HepG2 (cell line): ENCODE measurements around the gene TTC31. TPM values are rescaled to one million over a fixed set of nuclear protein-coding genes. Genes with fewer than 3 reads are reported as not detected.

Experiments
- HOXA3 ChIP-seq: sonication (generic); formaldehyde crosslinking; IDR thresholded peaks from 2 replicates; pipeline ENCODE4 v1.5.0; 2020; ENCODE audit warnings: missing genetic modification reagents
- HOXD1 ChIP-seq: sonication (generic); formaldehyde crosslinking; IDR thresholded peaks from 2 replicates; pipeline ENCODE4 v1.5.0; 2020; ENCODE audit warnings: missing genetic modification reagents
- MXI1 ChIP-seq: IDR thresholded peaks from 3 replicates; pipeline ENCODE4 v1.6.1; 2012; ENCODE audit warnings: low read depth, low read length, inconsistent platforms, borderline replicate concordance
- POGK ChIP-seq: sonication (generic); formaldehyde crosslinking; conservative IDR thresholded peaks from 2 replicates; pipeline ENCODE4 v1.8.0; 2022; ENCODE audit warnings: mild to moderate bottlenecking, moderate library complexity, missing genetic modification reagents
- SYNCRIP ChIP-seq: fragments of 200-400 bp; formaldehyde crosslinking; IDR thresholded peaks from 2 replicates; pipeline ENCODE4 v1.6.1; 2018; ENCODE audit warnings: mild to moderate bottlenecking, low read depth, low read length; ENCODE audit not compliant: insufficient read depth
- TBX3 ChIP-seq: fragments of 450-650 bp; IDR thresholded peaks from 2 replicates; pipeline ENCODE4 v1.6.1; 2017; ENCODE audit warnings: antibody characterized with exemption, mild to moderate bottlenecking, inconsistent platforms, borderline replicate concordance
- ZHX1 ChIP-seq: sonication (generic); formaldehyde crosslinking; IDR thresholded peaks from 2 replicates; pipeline ENCODE4 v1.8.1; 2022; ENCODE audit warnings: low read depth, mild to moderate bottlenecking, missing genetic modification reagents
- polyA plus RNA-seq, 8 experiments: library from polyadenylated mRNA; depleted of rRNA in 3 of 8; stranded (reverse) in 7 of 8; unstranded in 1 of 8; fragments of >200 nt; fragmentation: Illumina TruSeq in 4 of 8; extraction: Trizol in 4 of 8; gene quantifications; 2 replicates each; pipeline versions ENCODE4 v1.2.1 to v1.2.3, GENCODE V29; 2011 to 2016; ENCODE audit warnings: low read depth in 4 of 8, missing spikeins in 1 of 8, mixed read lengths in 1 of 8; ENCODE audit not compliant: insufficient read depth in 1 of 8
- total RNA-seq, 5 experiments: library from RNA; depleted of rRNA; stranded (reverse); fragments of >200 nt; fragmentation: Illumina TruSeq; extraction: Trizol; gene quantifications; 2 replicates each; pipeline ENCODE4 v1.2.3, GENCODE V29; 2016; ENCODE audit warnings: low read depth in 1 of 5
- TF ChIP-seq, protein P1 (sequence below): sonication (generic); formaldehyde crosslinking; IDR thresholded peaks from 2 replicates; pipeline ENCODE4 v1.4.0; 2020; ENCODE audit warnings: missing genetic modification reagents, mild to moderate bottlenecking, borderline replicate concordance
- TF ChIP-seq, protein P2 (sequence below): sonication (generic); formaldehyde crosslinking; IDR thresholded peaks from 2 replicates; pipeline ENCODE4 v1.8.1; 2023; ENCODE audit warnings: mild to moderate bottlenecking, missing genetic modification reagents, borderline replicate concordance
- TF ChIP-seq, protein P3 (sequence below): sonication (generic); formaldehyde crosslinking; IDR thresholded peaks from 2 replicates; pipeline ENCODE4 v1.5.0; 2020; ENCODE audit warnings: mild to moderate bottlenecking, missing genetic modification reagents, borderline replicate concordance

TTC31 gene
- total and polyA plus RNA-seq, 2 of the 13 experiments (the other 11 are each of a cell fraction or from before 2014, with no cell fraction given), result 28.3 to 39.5 TPM

DNA sequence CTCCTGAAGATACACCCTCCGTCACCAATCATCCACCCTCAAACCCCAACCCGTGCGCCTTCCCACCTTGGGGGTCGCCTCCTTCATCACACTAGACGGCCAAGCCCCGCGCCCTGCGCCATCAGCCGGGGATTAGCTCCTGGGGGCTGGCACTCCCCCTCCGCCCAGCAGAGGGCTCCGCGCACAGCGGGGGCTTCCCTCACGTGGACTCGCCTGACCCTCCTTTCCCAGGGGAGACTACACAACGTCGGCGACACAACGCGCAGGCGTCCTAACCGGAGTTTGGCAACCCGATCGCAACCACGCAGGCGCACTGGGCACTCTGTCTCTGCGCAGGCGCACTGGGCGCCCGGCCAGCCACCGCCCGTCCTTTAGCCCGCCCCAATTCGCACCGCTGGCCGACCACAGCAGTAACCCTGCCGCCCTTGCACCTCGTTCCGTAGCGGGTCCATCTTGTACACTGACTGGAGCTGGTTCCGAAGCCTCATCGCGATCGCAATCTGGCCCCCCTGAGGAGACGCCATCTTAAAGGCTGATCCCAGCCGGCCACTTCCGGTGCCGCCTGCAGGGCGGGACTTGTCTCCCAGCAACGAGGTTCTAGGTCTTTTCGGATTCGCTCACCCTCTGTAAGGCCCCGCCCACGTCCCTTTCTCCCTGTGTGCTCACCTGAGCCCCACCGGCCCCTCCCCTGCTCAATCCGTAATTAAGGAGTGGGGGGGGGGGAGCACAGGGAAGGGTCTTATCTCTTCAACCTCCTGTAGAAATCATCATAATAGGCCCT, 24.5 kb downstream of the TTC31 start, which contains the start of gene PCGF1 (continued):
- TF ChIP-seq POGK, result peak; percentile 94
- TF ChIP-seq, protein P1, sequence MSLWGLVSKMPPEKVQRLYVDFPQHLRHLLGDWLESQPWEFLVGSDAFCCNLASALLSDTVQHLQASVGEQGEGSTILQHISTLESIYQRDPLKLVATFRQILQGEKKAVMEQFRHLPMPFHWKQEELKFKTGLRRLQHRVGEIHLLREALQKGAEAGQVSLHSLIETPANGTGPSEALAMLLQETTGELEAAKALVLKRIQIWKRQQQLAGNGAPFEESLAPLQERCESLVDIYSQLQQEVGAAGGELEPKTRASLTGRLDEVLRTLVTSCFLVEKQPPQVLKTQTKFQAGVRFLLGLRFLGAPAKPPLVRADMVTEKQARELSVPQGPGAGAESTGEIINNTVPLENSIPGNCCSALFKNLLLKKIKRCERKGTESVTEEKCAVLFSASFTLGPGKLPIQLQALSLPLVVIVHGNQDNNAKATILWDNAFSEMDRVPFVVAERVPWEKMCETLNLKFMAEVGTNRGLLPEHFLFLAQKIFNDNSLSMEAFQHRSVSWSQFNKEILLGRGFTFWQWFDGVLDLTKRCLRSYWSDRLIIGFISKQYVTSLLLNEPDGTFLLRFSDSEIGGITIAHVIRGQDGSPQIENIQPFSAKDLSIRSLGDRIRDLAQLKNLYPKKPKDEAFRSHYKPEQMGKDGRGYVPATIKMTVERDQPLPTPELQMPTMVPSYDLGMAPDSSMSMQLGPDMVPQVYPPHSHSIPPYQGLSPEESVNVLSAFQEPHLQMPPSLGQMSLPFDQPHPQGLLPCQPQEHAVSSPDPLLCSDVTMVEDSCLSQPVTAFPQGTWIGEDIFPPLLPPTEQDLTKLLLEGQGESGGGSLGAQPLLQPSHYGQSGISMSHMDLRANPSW (CRISPR knock-in tag), result peak; percentile 47; the same call in 1 of the 2 replicates
- TF ChIP-seq, protein P2, sequence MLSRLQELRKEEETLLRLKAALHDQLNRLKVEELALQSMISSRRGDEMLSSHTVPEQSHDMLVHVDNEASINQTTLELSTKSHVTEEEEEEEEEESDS (CRISPR knock-in tag), result no peak
- TF ChIP-seq MXI1, result peak; percentile 79; the same call in 1 of the 3 replicates
- peak; percentile 27; the same call in 1 of the 2 replicates for TF ChIP-seq TBX3
- peak; percentile 80 for TF ChIP-seq HOXD1
- no peak for TF ChIP-seq SYNCRIP
- peak; percentile 96 for TF ChIP-seq HOXA3
- TF ChIP-seq ZHX1 (CRISPR knock-in tag), result peak; percentile 13; the same call in 1 of the 2 replicates
- TF ChIP-seq, protein P3, sequence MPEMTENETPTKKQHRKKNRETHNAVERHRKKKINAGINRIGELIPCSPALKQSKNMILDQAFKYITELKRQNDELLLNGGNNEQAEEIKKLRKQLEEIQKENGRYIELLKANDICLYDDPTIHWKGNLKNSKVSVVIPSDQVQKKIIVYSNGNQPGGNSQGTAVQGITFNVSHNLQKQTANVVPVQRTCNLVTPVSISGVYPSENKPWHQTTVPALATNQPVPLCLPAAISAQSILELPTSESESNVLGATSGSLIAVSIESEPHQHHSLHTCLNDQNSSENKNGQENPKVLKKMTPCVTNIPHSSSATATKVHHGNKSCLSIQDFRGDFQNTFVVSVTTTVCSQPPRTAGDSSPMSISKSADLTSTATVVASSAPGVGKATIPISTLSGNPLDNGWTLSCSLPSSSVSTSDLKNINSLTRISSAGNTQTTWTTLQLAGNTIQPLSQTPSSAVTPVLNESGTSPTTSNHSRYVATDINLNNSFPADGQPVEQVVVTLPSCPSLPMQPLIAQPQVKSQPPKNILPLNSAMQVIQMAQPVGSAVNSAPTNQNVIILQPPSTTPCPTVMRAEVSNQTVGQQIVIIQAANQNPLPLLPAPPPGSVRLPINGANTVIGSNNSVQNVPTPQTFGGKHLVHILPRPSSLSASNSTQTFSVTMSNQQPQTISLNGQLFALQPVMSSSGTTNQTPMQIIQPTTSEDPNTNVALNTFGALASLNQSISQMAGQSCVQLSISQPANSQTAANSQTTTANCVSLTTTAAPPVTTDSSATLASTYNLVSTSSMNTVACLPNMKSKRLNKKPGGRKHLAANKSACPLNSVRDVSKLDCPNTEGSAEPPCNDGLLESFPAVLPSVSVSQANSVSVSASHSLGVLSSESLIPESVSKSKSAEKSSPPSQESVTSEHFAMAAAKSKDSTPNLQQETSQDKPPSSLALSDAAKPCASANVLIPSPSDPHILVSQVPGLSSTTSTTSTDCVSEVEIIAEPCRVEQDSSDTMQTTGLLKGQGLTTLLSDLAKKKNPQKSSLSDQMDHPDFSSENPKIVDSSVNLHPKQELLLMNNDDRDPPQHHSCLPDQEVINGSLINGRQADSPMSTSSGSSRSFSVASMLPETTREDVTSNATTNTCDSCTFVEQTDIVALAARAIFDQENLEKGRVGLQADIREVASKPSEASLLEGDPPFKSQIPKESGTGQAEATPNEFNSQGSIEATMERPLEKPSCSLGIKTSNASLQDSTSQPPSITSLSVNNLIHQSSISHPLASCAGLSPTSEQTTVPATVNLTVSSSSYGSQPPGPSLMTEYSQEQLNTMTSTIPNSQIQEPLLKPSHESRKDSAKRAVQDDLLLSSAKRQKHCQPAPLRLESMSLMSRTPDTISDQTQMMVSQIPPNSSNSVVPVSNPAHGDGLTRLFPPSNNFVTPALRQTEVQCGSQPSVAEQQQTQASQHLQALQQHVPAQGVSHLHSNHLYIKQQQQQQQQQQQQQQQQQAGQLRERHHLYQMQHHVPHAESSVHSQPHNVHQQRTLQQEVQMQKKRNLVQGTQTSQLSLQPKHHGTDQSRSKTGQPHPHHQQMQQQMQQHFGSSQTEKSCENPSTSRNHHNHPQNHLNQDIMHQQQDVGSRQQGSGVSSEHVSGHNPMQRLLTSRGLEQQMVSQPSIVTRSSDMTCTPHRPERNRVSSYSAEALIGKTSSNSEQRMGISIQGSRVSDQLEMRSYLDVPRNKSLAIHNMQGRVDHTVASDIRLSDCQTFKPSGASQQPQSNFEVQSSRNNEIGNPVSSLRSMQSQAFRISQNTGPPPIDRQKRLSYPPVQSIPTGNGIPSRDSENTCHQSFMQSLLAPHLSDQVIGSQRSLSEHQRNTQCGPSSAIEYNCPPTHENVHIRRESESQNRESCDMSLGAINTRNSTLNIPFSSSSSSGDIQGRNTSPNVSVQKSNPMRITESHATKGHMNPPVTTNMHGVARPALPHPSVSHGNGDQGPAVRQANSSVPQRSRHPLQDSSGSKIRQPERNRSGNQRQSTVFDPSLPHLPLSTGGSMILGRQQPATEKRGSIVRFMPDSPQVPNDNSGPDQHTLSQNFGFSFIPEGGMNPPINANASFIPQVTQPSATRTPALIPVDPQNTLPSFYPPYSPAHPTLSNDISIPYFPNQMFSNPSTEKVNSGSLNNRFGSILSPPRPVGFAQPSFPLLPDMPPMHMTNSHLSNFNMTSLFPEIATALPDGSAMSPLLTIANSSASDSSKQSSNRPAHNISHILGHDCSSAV (CRISPR knock-in tag), result peak; percentile 98
